HG03060 (cell line): ENCODE measurements around the gene ADD1.
"Not testable (repeated sequence)": the region's sequence is repeated elsewhere in the genome, so short reads cannot be mapped to it uniquely, and the experiment has no call there.

Experiments
- ATAC-seq: cut with Tn5 transposase; IDR thresholded peaks from one replicate; pipeline ENCODE4 v1.9.1; 2021; ENCODE audit warnings: low read depth, moderate number of reproducible peaks; ENCODE audit not compliant: unreplicated experiment

The ADD1 gene

DNA sequence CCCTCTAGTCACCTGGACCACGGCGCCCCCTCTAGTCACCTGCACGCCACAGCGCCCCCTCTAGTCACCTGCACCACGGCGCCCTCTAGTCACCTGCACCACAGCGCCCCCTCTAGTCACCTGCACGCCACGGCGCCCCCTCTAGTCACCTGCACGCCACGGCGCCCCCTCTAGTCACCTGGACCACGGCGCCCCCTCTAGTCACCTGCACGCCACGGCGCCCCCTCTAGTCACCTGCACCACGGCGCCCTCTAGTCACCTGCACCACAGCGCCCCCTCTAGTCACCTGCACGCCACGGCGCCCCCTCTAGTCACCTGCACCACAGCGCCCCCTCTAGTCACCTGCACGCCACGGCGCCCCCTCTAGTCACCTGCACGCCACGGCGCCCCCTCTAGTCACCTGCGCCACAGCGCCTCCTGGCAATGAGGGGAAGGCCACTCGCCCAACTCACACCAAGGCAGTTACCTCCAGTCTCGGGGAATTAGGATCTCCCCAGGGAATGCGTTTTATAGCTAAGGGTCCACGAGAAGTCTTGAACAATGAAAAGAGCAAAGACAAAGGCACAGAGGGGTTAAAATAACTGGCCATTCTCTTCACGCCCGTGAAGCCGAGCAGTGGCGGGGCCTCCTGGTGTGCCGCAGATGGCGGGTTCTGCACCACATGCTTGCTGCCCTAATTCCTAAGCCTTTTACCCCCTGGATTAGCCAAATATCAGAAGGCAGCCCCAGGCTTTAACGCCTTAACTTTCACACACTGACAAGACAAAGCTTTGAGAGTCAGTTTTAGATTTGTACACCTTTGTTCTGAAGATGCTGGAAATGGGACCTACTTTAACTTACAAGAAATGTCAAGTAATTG is 111.8 kb downstream of the ADD1 start:
- ATAC-seq: not testable (repeated sequence)

DNA sequence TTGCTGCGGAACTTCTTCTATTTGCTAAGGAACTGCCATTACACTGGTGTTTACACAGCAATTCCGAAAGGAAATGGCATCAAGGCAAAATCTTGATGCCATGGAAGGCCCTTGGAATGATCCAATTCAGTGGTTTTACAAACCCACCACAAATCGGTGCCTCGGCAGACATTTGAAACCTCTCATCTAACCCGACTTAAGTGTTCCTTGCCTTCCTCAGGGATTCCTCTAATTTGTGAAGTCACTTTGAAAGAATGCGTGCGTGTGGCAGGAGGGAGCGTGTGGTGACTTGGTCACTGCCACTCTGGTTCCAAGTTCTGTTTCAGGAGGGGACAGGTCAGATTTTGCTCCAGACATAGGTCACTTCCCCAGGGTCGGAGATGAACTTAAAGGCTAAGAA is 114.8 kb downstream of the ADD1 start:
- no peak for ATAC-seq

DNA sequence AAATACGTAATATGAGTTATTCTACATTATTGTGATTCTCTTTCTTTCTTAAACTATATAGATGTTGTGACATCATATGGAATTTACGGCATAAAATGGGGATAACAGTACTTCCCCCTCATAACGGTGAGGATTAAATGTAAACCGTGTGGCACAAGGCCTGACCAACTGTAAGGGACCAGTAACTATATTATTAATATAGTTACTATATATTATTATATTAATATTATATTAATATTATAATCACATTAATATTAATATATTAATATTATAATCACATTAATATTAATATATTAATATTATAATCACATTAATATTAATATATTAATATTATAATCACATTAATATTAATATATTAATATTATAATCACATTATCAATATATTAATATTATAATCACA is 116.8 kb downstream of the ADD1 start:
- ATAC-seq: not testable (repeated sequence)

DNA sequence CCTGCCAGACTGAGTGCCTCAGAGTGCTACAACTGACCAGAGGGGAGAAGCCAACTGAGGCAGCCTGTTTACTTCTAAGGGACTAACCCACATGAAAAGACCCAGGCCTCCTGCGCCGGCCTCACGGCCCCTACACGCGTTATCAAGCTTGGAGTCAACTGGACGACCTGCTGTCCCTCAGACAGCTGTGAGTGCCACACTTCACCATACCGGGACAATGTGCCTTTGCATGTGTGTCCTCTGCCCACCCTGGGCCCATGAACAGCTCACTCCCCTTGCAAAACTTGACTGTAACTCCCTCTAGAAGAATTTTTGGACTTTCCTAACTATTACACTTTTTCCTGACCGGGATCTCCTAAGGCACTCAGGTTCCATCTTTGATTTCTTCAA is 117.8 kb downstream of the ADD1 start:
- no peak for ATAC-seq

DNA sequence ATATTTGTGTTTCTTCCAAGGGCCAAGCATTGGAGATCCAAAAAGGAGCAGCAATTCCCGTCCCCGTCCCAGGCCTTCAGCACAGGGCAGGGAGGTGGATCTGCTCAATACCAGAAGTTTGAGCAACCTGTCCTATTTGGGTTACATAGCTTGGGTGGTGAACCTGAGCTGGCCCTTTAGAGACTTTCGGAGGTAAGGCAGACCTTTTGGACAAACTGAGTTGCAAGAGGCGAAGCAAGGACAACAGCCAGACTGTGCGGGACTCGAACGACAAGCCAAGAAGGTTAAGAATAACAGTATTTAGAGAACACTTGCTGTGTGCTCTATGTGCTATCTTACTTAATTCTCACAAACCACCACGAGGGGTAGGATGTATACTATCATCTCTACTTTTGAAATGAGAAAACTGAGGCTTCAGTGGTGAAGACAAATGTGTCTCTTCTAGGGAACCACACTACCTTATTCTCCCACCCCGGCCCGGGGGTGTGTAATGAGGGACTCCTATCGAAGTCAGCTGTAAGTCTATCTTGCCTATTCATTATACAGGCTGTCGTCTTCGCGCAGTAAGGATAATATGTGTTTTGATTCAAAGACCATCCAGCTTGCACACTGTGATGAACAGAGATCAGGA is 118.3 kb downstream of the ADD1 start:
- no peak for ATAC-seq

DNA sequence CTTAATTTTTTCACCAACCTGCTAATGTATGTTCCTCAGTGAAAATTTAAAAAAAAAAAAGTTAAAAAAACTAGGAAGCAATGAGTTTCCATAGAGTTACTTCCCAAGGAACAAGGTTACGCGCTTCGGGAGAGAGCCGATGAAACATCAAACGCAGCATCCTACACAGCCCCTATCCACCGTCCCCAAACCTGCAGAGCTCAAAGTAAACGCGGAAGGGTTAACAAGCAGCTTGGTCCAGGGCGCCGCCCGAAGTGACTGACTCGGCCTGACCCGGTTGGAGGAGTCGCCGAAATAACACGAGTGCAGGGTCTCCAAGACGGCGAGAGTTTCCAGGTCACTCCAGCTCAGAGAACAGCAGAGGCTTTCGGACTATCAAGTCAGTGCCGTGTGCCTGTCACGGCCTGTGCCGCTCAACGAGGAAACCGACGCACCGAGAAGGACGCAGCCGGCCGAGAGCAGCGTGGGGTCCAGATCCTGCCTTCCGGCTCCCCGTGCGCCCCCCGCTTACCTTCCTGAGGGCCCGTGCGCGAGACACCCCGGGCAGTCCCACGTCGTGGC is 119.0 kb downstream of the ADD1 start:
- no peak for ATAC-seq

DNA sequence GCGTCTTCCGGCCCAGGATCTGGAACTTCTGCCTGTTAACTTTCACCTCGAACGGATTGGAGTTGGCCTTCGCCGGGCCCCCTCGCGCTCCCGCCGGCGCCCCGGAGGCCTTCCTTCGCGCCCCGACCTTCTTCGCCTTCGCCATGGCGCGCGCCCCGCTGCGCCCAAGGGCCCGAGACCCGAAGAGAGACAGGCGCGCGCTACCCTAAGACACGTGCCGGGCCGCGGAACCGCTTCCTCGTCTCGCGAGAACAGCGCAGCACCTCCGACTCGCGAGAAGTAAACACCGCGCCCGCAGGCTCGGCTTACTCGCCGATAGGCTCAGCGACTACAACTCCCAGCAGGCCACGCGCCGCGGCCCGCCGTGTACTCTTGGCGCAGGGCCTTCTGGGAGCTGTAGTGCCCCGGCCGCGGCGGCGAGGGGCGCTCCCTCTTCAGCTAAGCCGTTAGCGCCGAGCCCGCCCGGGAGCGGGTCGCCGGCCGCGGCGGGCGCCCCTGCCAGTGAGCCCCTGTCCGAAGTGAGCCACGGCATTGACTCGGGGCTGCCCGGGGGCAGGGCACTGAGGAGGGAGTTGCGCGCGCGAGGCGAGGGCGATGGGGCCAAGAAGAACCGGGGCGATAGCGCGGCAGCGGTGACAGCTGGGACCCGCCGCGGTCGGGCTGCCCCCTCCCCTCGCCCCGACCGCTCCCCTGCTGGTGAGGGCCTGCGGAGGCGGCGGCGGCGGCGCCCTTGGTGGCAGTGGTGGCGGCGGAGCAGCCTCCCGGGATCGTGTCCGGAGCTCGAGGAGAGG is 119.7 kb downstream of the ADD1 start, which contains the start of the genes GRK4 and NOP14:
TSS of gene GRK4 (plus strand) at position 397 of the 791 bp plus-strand sequence. CDS start 500 bp downstream, outside the sequence.
TSS of gene NOP14 (minus strand) at position 232 of the 791 bp plus-strand sequence. CDS start at position 145, 87 bp downstream.
- ATAC-seq: peak; percentile 70

DNA sequence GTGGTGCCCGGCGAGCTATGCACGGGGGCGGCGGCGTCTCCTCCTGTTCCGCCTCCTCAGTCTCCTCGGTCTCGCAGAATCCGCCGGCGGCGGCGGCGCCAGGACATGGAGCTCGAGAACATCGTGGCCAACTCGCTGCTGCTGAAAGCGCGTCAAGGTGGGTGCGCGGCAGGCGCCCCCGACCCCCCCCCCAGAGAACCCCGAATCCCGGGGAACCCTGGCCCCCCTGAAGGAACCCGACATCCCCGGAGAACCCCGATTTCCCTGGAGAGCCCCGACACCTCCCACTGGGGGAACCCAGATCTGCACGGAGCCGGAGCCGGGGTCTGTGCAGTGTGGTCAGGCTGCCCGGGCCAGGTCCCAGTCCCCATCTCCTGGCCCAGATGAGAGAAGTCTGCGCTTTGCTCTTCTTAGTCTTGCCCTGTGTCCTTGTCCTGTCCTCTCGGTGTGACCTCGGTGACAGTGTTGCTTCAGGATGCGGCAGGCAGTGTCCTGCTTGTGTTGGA is 120.4 kb downstream of the ADD1 start:
- no peak for ATAC-seq

DNA sequence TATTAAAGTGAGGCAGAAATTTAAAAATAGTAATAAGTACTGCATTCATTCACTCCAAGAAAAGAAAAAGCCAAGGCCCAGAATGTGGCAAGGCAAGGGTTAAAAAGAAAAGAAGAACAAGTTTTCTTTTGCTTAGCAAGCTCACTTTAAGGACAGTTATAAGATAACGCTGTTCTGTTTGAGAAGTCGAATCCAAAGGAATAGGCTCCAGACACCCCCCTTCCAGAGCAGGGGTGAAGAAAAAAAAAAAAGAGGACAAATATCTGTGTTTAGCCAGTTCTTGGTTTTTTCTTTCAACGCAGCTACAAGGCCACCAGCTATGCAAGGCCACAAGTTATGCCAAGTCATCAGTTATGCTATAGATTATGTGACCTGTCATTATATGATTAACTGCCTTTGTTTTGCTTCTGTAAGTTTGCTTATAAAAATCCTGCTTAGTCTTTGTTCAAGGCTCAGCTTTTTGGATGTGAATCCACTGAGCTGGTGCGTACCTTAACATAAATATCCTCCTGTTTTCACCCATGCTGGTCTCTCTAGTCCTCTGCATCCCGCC is 121.1 kb downstream of the ADD1 start:
- no peak for ATAC-seq

DNA sequence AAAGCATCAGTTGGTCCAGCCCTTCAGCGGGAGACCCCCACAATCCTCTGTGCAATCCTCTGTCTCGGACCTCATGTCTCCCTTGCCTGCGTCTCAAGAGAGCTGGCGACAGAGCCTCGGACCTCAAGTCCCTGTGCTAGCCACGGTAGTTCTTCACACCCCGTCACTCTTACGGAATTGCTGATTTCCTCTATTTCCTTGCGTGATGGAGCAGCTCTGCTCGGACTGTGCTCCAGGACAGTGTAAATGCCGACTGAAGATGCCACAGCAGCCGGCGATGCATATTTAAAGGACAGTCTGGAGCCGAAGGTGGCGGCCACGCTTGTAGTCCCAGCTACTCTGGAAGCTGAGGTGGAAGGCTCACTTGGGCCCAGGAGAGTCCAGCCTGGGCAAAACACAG is 121.6 kb downstream of the ADD1 start:
- ATAC-seq: no peak

DNA sequence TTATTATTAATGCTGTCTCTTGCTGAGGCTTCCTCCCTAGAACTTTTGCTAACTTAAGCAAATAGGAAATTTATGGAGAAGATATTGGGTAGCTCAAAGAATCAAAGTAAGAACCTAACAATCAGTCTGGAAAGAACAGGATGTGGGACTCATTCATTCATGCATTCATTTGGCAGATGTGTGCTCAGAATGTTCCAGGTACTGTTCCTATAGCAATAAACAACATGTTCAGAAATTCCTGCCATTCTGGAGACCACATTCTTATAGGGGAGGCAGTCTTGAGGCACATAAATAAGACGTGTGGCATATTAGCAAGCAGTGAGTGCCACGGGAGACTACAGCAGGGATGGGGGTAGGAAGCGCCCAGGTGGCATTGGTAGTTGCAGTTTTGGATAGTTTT is 124.7 kb downstream of the ADD1 start:
- no peak for ATAC-seq

DNA sequence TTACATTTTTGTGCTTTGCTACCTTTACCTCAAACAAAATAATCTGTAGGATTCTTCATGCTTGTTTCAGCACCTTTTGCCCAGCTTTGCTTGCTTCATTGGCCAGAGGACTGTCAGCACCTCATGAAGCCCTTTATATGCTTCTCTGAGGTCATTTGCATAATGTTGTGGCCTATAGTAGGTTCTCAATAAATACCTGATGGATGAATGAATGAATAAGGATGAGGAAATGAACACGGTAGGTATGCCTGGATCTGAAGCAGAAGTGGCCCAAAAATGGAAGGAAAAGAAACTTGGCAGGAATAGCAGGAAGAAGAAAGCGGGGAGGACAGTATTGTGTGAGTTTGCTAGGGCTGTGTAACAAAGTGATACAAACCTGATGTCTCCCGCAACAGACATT is 127.6 kb downstream of the ADD1 start:
- no peak for ATAC-seq

DNA sequence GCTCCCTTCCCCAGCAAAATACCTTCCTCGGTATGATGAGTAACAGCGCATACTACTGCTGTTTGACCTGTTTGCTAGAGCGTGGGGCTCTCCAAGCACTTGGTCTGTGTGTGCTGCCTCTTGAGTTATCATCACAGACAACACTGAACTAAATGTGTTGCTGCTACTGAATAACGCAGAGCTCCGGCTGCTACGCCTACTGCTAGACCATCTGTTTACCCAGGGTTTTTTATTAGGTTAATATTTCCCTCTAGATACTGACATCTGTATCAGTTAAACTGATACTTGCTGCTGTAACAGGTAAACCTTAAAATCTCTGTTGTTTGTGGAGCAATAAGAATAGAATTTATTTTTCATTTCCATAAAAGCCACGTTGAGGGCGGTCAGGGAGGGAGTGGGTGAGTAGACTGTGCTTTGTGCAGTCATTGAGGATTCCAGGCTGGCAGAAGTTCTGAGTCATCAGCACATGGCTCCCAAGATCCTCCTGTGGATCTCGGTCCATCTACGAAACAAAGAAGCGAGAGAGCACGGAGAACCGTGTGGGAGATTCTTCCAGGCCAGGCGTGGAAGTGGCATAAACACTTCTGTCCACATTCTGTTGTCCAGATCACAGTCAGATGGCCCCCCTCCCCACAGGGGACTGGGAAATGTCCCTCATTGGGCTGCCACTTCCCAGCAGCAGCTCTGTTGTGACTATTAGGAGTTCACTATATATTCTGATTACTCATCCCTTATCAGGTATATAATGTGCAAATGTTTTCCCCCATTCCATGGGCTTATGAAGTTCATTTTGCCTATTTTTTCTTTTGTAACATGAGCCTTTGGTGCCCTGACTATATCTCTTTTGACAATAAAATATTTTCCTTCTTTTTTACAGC is 133.8 kb downstream of the ADD1 start:
- no peak for ATAC-seq
